Measurements from ENCODE around the gene GNAQ.
A peak's percentile ranks its signal among the peaks of the same experiment; 100 is the strongest.
"Not testable (repeated sequence)": the region's sequence is repeated elsewhere in the genome, so short reads cannot be mapped to it uniquely, and the experiment has no call there.

Gene GNAQ

DNA sequence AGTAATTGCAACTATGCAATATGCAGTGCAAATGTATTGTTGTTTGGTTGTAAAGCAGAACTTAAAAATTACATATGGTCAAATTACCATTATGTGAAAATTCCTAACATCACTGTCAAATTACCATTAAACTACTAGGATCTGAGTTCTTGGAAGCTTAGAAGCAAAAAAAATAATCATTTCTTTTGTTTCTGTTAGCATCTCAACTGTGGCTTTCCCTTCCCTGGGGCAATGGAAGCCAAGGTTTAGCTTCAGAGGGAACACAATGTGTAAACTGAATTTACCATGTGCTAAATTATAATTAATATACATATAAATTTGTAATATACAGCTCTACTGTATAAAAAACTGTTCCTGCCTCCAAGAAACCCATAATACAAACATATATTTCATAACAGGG lies 159.4 kb downstream of the GNAQ start:
- DNase-seq, result no peak

DNA sequence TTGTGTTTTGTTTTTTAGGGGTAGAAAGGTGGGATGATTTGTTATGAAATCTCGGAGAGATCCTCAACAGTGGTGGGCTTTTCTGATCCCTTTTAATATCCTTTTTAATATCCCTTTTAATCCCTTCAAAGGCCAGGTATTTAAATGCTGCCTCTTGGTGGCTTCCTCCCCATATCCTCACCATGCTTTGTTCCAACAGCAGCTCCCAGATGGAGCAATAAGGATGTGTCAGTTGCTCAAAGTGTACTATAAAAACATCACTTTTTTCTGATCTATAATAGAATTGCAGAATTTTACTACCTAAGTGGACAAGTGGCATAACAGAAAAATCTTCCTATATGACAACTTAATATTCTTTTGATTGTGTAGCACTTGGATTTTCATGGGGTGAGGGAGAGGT lies 160.1 kb downstream of the GNAQ start:
- DNase-seq, result no peak

DNA sequence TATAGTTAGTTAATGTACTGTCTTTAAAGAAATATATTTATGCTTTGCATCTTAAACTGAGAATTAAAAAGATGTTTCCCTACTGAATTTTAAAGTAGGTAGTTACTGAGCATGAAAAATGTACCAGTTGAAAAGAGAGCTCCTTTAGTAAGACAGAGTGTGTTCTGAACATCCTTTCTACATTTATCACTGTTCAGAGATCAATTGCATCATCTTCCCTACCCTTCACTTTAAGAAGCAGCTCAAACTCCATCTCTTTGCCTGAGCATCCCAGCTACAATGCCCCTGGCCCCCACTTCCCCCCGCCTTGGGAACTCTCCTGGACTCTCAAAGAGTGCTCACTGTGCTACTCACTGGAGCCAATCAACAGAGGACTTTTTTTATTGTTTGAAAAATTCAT lies 164.7 kb downstream of the GNAQ start:
- DNase-seq, result no peak

DNA sequence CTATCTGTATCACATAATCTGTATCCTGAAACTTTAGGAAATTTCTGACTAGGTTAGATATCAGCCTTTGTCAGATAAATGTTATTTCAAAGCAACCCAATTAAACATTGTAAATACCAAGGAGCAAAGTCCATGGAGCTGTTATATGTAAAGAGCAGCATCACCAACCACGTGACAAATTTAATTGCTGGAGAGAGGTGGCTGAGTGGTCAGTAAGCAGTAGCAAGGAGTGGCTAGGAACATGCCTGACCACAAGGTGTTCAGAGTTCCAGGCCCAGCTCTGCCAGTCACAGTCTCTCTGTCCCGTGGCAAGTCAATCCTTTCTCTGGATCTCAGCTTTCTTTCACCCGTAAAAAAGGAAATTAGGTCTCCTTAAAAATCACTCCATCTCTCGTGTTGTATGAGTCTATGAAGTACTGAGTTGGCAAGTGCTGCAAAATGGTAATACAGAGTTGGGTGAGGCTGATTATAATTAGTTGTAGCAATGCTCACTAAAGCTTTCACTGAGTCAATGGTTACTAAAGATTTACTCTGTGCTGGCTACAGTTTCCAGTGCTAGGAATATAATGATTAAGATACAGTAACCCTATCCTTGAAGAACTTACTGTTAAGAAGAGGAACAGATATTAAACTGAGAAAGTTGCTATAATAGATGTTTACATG lies 166.1 kb downstream of the GNAQ start:
- no peak for DNase-seq

DNA sequence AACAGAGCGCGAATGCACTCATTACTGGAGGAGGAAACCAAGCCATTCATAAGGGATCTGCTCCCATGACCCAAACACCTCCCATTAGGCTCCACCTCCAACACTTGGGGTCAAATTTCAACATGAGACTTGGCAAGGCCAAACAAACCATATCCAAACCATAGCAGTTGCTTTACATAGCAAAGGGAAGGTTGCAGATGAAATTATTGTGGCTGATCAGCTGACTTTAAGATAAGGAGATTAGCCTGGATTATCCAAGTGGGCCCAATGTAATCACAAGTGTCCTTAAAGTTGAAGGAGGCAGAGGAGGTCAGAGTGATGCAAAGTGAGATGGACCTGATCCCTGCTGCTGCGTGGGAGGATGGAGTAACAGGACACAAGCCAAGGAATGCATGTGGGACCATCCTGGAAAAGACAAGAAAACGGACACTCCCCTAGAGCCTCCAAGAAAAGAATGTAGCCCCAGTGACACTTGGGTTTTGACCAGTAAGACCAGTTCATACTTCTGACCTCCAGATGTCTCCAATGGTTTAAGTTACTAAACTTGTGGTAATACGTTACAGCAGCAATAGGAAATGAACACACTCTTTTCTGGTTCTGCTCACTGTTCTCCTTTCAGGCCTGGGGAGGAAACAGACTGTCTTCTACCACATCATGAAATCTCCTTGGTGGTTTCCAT lies 167.3 kb downstream of the GNAQ start:
- no peak for DNase-seq

DNA sequence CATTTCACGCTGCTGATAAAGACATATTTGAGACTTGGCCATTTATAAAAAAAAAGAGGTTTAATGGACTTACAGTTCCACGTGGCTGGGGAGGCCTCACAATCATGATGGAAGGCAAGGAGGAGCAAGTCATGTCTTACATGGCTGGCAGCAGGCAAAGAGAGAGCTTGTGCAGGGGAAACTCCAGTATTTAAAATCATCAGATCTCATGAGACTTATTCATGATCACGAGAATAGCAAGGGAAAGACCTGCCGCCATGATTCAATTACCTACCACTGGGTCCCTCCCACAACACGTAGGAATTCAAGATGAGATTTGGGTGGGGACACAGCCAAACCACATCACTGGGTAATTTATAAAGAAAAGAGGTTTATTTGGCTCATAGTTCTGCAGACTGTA lies 168.0 kb downstream of the GNAQ start:
- DNase-seq, result not testable (repeated sequence)

DNA sequence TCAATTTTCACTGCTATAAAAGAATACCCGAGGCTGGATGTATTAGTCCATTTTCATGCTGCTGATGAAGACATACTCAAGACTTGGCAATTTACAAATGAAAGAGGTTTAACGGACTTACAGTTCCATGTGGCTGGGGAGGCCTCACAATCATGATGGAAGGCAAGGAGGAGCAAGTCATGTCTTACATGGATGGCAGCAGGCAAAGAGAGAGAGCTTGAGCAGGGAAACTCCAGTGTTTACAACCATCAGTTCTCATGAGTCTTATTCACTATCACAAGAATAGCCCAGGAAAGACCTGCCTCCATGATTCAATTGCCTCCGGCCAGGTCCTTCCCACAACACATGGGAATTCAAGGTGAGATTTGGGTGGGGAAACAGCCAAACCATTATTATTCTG lies 170.7 kb downstream of the GNAQ start:
- not testable (repeated sequence) for DNase-seq

DNA sequence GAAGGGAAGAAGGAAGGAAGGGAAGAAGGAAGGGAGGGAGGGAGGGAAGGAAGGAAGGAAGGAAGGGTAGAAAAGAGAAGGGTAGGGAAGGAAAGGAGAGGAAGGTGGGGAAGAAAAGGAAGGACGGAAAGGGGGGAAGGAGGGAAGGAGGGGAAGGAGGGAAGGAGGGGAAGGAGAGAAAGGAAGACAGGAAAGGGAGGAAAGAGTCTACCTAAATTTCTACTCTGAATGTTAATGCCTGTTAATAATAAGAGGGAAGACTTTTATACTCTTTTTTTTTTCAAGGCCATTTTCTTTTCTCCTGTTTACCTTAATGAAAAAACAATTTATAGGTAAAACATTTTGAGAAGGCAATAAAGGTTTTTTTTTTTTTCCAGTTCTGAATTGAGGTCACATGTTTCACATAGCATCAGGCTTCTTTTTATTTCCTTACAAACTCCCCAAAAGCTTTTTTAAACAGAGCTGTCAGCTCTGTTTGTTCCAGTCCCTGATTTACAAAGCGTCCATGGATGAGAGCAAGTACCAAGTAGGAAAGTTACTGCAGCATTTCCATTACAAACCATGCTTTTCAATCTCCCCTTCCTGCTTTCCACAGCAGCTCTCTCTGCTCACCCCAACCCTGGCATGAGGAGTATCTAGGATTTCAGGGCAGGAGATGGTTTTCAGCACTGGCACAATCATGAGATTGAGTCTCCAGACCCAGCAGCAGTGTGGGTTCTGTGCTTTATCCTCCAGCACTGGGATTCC lies 173.9 kb downstream of the GNAQ start:
- DNase-seq, result no peak

DNA sequence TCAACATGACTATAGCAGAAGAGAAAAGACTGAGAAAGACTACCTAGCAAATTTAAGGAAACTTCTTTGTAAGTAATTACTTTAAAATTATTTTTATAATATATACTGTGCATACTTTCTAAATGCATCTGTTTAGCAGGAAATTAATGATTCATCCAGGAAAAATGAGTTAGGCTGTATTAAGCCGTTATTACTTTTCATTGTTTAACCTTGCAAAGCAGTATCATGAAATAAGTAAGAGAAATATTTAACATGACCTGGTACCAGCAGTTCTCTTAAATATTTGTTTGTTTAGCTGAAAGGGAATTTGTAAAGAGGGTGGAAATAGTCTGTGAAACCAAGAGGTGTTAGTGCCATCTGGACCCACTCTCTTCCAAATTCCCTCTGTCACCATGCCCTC lies 175.0 kb downstream of the GNAQ start:
- DNase-seq, result no peak

DNA sequence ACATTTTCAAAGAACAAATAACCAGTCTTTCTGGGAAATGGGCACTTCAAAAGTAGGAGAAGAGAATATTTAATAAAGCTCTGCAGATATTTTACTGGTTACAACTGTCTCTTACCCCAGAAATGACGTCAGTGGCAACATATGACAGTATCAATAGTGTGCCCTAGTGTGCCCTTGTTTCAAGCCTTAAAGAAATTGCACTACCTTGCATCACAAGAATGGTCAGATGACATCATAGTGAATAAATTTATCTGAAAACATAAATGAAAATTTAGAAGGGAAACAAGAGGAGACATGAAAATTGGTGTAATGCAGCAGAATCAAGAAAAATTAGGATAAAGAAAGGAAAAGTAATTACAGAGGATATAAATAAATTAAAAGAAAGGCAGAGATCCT lies 176.7 kb downstream of the GNAQ start:
- no peak for DNase-seq

DNA sequence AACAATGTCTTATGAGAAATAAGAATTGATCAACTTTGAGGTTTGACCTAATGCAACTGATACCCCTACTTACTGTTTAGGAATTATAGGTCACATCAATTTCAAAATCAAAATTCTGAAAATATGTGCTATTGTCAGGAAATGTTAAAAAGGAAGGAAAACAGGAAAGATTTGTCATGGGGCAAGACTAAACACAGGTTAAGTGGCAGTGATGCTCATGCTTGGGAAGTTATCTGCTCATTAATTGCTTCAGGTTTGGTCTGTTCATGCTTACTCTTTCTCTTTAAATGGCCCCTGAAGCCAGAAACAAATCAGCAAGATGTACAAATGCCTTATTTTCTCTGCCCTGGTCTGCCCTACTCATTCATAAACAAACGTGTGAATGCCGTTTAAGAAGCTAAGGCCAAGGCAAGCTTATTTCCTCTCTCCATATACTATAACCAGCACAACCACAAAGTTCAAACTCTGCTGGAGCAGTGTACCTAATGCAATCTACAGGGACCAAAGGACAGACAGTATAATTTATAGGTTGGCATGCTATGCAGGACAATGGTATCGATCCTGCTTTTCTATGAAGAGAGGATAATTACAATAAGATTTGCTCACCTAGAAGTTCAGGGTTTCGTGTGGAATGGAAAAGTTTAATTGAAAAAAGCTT lies 177.2 kb downstream of the GNAQ start:
- DNase-seq, result no peak

DNA sequence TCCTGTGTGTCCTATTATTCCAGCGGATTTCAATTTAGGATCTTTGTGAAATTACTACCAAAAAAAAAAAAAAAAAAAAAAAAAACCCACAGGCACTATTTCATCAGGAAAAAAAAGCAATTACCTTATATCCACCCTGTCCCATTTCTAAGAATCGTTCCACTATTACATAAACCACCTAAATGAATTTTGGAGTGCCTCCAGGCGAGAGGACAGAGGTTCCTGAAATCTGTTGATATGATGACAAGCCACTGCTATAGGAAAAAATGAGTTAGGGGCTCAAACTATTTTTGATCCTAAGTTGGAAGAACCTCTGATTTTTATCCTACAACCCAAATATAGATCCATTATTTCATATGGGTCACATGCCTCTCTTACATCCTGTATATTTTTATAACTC lies 177.9 kb downstream of the GNAQ start:
- no peak for DNase-seq

DNA sequence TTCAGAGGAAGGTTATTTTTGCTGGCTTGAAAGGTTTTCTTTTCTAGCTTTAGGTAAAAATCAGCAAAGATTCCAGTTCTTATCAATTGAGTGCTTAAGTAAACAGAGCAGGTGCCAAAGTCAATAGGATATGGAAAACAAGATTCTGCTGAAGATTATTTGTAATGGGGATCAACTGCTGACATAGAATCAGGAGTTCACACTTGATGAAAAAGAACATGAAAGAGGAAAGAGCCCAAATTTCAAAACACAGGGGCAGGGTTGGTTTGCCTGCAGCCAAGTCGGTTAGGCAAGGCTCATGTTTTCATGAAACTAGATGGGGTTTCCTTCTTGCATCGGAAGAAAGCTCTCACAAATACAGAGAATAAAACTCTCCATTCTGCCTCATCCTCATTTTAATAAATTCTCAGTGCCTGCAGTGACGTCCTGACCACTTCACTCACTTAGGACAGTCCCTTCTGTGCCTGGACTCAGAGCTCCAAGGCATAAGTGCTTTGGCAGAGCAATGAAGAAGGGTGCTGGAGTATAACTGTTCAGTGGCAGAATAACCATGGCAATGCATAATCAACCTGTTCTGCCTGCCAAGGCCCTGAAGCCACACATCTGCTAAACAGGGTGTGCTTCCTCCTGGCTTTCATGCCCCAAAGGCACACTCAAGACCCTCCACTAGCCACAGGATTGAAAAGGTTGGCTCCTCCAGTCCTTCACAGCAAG lies 179.6 kb downstream of the GNAQ start:
- DNase-seq, result peak; percentile 20 to 29

DNA sequence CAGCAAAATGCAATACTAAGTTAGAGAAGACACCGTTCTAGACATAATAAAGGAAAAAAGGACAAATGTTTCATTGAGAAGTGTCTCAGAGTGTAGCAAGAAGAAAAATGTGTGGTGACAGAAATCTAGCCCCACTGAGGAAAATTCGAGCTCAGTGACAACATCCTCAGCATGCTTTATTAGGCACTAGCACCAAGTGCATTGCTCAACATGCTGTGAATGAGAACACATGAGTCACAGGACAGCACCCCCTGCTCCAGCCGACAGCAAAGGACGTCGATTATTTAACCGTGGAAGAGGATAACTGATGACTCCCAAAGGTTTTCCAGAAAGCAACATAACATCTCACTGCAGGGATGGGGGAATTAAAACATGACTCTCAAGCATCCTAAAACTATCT lies 182.7 kb downstream of the GNAQ start:
- DNase-seq, result no peak

DNA sequence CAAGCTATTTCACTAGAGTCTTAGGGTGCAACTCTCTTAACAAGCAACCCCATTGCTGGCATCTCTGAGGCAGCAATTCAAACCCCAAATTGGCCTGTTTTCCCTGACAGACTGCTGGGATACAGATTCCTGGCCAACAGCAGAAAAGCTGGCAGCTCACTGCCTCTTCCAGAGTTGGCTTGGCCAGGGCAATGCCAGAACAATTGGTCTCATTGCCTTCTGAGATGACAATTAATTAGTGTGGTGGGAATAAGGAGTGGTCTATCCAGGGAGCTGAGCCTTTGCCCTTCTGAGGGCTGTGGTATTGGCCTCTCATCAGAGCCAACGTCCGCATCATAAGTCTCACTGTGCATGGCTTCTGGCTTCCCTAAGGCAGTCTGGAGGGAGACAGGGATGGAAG lies 183.2 kb downstream of the GNAQ start:
- DNase-seq, result no peak

DNA sequence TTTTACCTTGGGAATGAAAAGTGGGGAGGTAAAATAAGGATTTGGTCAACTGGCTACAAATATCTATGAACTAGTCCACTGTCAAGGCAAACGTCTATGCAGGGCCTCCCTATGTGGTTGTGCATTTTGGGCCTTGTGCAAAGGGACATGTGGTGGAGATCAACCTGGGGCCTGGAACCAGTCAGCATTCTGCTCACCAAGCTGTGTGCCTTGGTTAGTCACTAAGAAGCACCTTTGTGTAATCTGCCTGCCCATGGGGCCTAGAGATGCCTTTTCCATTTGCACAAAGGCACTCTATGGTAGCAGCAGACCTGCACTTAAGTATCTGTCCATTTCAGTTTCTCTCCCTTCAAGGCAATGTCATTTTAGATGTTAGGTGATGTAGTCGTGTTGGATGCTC lies 184.0 kb downstream of the GNAQ start:
- DNase-seq, result no peak

DNA sequence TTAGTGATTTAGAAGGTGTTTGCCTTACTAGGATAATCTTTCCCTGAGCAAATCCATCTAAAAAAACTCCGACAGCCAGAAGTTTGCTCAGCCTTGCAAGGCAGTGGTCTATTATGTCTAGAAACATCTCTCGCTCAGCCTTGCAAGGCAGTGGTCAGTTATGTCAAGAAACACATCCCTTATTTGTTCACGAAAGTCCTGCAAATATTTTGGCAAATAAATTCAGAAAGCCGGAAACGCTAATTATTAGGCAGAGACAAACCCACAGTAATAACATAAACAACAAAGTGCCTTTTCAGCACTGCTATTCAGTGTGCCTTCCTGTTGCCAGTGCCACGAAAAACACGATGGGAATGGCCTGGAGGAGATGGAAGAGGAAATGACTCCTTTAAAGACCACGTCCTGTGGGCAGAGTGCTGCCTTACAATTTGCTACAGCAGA lies 184.5 kb downstream of the GNAQ start:
- DNase-seq, result peak in 1 of 2 experiments; percentile 23

DNA sequence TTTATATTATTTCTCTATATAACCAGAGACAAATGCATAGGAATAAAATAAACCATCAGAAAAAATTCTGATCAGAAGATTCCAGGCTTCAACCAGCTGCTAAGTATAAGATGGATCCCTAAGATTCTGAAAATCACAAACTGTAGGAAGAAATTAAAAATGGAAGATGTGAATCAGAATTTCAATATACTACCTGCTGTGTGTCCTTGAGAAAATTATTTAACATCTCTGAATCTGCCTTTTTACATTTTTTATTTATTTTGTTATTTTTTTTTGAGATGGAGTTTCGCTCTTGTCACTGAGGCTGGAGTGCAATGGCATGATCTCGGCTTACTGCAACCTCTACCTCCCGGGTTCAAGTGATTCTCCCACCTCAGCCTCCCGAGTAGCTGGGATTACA lies 187.2 kb downstream of the GNAQ start:
- no peak for DNase-seq

DNA sequence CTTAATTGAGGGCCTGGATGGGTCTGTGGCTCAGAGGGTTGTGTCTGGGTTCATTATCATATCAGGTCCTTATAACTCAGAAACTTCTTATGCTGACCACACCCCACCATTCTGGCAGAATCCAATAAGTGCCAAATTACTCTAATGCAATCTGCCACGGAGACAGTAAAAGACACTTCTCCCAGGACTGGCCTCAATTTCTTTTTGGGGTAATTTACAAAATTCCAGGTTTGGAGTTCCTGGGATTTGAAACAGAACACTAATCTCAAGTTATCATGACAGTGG lies 187.8 kb downstream of the GNAQ start:
- DNase-seq, result no peak

DNA sequence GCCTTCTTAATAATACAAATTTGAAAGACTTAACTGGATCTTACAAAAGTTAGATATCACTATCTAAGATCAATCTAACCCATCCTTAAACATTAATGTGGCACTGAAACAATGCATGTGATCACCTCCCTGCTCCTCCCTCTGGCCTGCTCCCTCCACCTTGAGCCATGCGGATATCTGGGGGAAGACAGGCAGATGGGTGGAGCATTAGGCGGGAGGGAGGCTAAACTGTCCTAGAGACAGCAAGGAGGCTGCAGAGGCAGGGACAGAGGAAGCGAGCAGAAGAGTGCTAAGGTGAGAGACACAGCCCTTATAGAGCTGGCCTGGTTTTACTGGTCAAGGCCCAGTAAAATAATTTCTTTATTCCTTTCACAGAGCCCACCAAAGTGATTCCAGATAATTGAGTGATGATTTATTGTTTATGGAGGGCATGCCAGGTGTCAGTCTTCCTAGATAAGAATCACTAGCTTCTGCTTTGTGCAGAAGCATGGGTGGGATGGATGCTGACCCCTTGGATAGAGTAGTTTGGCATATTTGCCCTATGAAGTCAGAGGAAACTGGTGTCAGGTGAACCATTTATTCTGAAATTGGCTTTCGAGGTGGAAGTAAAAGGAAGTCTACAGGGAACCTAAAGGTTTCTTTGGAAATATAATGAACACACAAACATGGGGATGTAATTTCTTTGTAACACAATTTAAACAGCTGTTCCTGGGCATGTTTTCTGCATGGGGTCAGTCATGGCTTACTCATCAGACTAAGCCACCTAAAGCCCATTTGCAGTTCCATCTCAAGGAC lies 188.3 kb downstream of the GNAQ start:
- DNase-seq, result peak in 1 of 2 experiments; percentile 33

DNA sequence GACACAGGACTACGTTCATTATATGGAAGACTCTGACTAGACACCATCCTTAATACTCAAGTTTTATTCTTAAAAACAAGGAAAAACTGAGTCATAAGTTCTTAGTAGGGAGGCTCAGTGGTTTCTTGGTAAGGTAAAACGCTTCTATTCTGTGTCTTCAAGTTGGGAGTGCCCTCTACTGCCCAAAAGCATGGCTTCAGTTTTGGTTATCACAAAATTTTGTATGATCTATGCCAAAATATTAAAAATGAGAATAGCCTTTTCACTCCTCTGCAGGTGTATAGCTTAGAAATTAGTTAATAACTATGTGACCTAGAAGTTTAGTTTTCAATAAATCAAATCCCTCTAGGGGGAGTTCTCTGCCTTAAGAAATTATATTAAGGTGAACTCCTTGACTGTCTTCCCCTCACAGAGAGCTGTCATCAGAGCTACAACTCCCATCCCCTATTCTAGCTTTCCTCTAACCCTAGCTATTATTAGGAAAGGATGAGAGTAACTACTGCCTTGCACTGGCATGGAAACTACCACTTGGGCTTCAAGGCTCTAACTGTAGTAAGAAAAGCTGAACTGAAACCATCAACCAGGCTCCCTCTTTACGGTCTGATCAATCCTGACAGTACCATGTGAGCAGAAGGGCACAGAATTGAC lies 189.7 kb downstream of the GNAQ start:
- DNase-seq, result no peak
